ENCODE measurements around the gene MUC20.

- TF ChIP-seq CTCF (conservative IDR thresholded peaks at IDR 0.05) (no peak), EZH2 (IDR thresholded peaks at IDR 0.05; ENCODE audit: low read depth) (no peak)
Observed at GRCh38 chr3:195717852-195718476, 2.8 kb upstream of the MUC20 start.
